Hematopoietic multipotent progenitor cell treated with erythropoietin and hydrocortisone succinate and interleukin-3 and kit ligand, for 8 days (in vitro differentiated cells): ENCODE results near the gene KCNF1.
A peak's percentile ranks its signal among the peaks of the same experiment; 100 is the strongest.

Experiments
- DNase-seq: peaks from one replicate; pipeline ENCODE4 v3.0.0-alpha.2; 2015

Gene KCNF1, protein sequence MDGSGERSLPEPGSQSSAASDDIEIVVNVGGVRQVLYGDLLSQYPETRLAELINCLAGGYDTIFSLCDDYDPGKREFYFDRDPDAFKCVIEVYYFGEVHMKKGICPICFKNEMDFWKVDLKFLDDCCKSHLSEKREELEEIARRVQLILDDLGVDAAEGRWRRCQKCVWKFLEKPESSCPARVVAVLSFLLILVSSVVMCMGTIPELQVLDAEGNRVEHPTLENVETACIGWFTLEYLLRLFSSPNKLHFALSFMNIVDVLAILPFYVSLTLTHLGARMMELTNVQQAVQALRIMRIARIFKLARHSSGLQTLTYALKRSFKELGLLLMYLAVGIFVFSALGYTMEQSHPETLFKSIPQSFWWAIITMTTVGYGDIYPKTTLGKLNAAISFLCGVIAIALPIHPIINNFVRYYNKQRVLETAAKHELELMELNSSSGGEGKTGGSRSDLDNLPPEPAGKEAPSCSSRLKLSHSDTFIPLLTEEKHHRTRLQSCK

DNA sequence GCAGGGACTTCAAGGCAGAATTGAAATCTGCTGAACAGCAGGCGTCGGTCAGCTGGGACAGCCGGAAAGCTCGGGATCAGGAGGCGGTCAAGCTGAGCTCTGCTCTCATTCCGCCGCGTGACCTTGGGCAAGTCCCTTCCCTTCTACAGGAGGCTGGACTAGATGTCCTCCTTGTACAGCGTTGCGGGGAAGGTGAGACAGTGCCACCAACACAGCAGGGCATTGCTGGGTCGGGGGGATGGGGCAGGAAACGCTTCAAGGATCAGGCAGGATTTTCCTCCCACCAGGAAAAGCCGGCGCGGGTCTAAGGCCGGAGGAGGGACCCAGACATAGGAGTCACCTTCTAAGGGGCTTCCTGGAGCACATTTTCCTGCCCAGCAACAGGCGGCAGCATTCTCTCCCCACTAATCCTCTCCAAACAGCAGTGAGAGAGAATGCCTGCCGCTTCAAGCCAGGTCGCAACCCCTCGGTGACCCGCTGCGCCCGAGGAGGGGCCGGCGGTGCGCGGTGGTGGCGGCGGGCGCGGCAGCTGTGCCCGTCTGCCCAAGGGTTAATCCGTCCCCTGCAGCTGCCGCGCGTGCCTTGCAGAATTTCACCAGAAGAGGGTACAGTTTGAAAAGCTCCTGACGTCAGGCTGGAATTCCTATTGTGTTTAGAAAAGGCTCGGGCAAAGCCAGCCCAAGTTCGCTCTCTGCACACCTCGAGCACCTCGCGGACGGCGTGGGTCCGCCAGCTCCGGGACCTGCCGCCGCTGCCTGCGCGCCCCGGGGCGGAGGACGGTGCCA lies at the start of gene KCNF1:
TSS of gene KCNF1 (plus strand) at position 644 of the 785 bp plus-strand sequence. CDS start 493 bp downstream, outside the sequence.
- no peak for DNase-seq

DNA sequence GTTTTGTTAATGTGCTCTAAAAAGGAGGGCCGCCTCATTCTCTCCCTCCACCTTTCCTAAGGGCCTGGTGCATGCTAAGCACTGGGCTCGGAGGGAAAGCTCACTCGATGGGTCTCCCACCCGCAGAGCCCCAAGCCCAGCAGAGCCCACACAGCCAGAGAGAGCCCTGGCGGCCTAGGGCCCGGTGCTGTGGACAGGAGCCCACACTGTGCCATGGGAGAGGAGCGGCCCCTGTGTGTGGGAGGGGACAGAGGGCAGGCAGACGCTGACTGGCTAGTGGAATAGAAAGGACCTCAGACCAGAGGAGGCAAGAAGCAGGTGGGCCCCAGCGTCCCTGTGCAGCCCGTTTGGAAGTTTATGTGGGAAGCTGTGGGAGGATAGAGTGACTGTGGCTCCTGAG lies 49.4 kb upstream of the KCNF1 start:
- DNase-seq = no peak

DNA sequence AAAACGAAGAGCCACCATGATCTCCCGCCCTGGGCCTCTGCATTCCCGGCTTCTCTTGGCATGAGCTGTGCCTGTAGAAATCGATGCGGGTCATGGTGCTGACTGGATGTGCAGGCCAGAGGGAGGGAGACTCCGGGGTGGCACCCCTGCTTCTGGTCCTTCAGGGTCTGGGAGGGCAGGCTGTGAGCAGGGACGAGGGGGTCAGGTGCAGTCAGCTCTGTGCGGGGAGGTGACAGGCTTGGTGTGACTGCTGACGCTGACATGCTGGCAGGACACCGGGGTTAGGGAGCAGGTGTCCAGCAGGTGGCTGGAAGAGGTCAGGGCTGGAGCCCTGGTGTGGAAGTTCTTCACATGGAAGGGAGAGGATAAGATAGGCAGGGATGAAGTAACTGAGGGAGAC lies 48.7 kb upstream of the KCNF1 start:
- DNase-seq = no peak

DNA sequence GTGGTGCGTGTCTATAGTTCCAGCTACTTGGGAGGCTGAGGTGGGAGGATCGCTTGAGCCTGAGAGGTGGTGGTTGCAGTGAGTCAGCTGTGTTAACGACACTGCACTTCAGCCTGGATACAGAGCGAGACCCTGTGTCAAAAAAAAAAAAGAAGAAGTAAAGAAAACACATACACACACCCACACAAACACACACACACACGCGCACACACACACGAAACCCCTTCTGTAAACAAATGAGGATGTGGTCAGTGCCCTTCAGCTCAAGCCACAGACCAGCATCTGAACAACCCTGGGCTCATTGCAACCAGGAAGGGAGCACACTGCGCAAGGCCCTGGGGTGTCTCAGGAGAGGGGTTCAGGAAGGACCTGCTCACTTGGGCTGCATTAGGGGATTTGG lies 47.9 kb upstream of the KCNF1 start:
- DNase-seq = peak; percentile 23

DNA sequence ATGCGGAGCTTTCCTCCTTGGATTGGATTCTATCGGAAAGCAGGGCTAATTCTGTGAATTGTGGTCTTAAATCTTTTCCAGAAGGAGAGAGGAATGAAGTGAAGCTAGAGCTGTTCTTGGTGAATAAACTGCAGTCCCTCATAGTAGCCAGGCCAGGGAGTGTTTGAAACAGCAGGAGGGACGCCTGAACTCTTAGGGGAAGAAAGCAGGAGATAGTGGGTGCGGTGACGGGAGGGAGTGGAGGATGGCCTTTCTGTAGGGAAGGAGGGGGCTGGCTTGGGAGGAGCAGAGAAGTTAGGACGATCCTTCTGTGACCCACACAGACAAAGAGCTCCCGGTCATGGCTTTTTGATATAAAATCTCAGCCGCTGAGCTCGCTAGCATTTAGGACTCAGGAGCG lies 47.5 kb upstream of the KCNF1 start:
- DNase-seq = no peak

DNA sequence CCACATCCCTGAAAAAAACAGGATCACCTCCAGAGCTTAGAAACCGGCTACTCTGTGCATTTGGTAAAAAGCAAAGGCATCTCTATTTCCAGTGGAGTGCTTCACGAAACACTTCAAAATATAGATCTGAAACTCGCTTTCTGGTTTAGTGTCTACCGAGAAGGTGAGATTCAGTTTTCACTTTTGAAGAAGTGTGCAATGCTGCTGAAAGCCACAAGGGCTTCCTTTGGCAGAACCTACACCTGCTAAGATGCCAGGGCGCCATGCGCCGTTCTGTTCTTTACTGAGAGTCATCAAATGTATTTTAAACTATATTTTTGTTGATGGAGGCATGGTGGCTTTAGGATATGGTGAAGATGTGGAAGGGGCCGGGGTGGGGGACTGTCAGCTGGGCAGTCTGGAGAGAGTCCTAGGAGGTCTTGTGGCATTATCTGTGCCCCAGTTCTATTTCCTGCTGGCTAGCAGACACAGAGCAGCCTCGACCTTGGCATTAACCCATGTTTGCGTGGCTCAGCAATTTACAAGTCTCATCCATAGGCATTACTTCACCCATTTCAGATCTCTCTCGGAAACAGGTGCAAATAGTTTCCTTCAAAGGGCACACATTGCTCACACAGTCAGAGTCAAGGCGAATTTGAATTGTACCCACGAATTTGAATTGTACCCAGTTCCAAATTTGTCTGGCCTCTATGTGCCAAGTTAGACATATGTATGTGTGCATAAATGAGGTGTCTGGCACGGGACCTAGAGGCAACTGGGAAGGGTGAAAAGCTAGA lies 46.7 kb upstream of the KCNF1 start:
- peak; percentile 8 for DNase-seq

DNA sequence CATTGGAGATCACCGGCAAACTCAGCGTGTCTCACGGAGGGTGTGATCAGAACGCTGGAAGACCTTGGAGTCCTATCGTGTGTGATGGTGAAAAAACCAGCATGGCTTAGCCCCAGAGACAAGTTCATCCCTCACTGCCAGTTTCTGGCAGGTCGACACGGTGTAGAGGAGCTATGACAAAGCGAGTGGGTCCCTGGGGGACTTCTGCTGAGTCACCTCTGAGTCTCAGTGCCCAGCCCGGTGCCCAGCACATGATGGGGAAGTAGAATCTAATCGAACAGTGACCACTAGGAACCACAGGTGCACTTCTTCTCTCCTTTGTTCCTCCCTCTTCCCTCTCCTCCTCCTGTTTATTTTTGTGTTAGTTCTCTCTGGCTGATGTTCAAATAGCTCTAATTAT lies 45.9 kb upstream of the KCNF1 start:
- DNase-seq = no peak

DNA sequence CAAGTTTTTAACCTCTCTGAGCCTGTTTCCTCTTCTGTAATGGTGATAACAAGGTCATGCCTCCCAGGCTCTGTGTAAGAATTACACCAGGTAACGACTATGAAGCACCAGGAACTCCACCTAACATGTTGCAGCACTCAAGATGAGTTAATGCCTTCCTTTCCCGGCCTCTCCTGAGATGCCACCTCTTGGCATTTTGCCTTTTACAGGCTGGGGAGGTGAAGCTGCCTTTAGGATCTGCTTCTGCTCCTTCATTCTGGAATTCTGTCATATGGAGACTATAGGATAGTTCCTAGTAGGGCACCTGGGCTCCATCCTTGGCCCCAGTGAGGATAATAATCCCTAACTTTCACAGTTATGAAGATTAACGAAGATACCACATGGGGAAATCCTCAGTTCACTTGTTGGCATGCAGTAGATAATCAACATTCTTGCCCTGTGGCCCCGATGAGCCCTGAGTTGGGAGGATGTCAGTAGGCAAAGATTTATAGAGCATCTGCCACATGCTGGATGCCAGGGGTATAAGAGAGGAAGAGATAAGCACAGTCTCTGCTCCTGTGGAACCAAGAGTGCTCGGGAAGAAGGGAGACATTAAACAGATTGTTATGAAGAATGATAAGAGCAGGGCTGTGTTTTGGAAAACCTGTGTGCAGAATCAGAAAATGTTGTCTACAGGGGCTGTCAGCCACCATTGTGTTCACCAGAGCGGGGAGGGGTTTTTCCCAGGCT lies 43.9 kb upstream of the KCNF1 start:
- no peak for DNase-seq

DNA sequence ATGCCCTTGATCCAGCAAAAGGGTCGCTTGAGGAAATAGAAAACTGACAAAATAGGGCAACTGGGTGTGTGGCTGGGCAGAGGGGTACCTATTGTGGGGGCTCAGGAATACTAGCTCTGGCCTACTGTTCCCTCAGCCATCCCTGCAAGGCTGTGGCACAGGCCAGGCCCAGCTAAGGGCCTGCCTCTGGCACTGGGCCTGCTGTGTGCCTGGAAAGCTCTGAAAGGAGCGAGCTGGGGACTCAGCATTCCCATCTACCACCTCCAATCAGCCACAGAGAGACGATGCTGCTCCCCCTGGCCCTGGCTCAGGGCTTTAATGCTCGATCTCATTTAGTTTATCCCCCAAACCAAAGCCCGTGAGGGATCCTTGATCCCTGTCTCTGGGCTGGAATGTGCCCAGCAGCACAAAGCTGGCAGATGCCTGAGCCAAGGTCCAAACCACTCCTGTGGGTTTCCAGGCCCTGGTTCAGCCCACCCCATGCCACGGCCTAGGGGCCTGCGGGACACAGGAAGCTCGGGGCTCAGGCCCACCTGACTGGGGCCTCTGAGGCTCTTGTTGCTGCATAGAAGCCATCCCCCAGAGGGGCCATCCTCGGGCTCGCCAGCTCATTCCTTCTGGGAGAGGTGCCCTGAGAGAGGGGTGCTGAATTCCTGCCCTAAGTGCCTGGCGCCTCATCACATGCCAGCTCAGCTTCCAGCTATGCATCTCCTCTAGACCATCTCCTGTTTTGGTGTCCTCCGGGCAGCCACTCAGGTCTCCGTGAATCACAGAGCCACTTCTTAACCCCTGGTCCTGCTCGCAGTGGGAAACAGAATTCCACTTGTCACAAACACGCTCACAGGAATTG lies 43.0 kb upstream of the KCNF1 start:
- DNase-seq = no peak

DNA sequence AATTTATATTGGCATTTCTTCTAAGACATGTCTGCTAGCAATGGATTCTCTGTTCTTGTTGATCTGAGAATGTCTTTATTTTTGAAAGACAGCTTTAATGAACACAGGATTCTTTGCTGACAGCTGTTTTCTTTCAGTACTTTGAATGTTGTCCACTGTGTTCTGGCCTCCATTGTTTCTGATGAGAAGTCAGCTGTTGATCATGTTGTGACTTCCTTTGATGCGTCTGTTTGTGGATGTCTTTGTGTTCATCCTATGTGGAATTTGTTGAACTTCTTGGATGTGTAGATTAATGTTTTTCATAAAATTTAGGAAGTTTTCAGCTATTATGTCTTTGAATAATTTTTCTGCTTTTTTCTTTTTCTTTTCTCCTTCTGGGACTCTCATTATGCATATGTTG lies 39.8 kb upstream of the KCNF1 start:
- DNase-seq = no peak

DNA sequence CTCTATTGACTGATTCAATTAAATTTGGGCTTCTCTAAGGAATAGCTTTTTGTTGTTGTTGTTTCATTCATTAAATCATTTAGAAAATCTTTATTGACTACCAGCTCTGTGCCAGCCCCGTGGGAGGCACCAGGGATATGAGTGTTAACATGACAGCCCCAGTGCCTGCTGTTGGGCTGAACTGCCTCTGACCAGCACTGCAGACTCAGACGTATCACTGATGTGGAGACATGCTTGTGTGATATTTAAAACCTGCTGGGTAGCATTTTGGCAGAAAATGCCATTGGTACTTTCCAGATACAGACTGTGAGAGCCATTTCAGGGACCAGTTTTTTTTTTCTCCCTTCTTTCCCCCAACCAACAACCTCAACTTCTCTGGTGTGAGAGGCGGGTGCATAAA lies 38.6 kb upstream of the KCNF1 start:
- DNase-seq = no peak

DNA sequence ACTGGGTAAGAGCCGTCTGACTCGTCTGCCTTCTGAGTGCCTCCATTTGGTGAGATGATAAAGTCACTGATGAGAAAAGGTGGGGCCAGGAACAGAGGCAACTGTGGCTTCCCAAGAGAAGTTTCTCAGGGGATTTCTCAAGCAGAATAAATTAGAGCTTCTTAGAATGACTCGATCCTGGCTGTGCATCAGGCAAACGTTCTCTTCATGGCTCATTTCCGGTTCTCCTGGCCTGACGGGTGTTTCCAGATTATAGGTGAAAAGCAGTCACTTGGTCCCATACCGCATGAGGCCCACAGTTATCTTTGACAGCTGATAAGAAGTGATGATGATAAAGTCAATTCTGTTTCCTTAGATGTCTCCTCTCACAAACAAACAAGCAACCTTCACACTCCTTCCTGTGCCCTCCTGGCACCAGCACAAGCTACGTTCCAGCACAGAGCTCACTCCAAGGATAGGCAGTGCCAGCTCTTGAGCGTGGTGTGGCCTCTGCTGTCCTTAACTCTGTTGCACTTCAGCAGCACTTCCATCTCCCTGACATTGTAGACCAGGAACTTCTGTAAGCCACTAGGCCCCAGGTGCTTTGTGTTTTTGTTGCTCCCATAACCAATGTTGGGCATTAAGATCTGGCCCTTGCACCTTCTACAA lies 37.8 kb upstream of the KCNF1 start:
- no peak for DNase-seq

DNA sequence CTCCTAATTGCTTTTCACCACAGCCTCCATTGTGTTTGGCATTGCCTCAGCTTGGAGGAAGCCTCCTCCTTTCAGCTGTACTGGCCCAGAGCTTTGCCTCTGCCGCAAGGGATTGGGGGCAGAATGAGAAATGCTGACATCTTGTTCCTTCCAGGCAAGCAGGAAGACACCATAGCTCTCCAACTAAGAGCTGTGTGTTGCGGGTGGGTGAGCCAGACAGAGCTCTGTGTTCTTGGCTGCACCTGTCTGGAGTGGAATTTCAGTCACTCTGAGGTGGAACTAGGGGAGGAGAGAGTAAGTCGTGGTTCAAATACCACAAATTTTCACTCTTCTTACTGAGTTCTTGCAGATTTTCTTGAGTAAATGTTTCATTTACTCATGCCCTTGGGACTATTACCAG lies 36.6 kb upstream of the KCNF1 start:
- no peak for DNase-seq

DNA sequence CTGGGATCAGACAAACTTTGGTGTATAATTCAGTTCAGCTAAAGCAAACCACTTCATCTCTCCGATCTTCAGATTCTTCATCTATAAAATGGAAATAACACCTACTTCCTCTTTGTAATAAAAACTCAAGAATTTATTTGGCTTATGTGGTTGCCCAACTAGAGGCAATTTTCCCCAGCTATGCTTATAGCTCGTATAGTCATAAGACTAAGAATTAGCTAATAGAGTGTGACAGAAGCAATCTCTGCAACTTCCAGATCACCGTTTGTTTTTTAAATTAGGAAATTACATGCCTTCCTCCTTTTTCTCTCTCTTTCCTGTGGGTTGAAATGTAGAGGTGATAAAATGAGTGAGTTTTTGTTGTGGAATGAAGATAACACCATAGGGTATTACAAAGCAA lies 35.3 kb upstream of the KCNF1 start:
- no peak for DNase-seq

DNA sequence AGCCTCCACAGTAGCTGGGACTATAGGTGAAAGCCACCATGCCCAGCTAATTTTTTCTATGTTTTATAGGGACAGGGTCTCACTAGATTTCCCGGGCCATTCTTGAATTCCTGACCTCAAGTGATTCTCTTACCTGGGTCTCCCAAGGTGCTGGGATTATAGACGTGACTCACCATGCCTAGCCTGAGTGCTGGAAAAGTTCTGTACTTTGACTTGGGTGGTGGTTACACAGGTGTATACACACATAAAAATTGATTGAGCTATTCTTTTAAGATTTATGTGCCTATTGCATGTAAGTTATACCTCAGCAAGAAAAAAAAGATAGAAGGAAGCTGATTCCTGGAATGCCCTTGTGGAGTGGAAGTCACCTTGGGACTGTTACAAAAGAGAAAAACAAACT lies 34.8 kb upstream of the KCNF1 start:
- no peak for DNase-seq

DNA sequence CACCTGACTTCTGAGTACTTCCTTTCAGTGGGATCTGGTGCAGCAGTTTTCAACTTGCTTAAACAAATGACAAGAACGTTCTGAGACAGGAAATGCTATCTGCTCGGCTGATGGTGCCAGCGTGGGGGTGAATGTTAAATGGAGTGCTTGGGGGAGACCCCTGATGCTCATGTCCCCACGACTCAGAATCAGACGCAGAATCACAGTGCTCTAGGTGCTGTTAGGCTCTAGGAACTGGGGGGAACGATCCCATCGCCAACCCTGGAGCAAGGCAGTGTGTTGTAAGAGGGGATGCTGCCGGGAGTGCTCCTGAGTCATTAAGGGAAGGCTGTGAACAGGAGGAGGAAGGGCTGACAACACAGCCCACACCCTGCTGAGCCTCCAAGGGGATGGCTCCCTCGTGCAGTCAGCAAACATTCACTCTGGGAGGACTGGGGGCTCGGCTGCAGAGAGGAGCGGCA lies 34.1 kb upstream of the KCNF1 start:
- no peak for DNase-seq

DNA sequence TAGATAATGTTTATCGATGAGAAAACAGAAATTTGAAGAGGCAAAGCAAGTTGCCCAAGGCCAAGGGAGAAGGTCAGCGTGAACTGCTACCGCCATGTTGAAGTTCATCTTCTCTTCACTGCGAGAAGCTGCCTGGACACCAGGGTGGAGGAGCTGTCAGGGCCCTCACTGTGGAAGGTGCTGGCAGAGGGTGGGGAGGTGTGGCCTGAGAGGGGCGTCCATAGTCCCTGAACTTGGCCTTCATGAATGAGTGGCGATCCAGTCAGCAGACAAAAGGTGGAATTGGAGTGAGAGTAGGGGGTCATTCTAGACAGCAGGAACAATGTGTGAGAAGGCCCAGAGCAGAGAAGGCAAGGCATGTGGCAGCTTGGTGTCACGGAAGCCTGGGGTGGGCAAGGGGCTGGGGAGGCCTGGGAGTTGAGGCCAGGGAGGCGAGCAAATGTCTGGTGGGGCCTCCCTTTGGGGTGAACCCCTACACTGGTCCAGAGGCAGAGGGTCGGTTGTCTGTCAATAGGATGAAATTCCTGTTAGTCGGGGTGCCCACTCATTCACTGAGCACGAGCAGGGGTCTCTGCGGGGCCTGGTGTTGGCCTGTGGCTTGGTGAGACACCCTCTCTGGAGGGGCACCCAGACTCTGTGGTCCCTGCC lies 33.3 kb upstream of the KCNF1 start:
- no peak for DNase-seq

DNA sequence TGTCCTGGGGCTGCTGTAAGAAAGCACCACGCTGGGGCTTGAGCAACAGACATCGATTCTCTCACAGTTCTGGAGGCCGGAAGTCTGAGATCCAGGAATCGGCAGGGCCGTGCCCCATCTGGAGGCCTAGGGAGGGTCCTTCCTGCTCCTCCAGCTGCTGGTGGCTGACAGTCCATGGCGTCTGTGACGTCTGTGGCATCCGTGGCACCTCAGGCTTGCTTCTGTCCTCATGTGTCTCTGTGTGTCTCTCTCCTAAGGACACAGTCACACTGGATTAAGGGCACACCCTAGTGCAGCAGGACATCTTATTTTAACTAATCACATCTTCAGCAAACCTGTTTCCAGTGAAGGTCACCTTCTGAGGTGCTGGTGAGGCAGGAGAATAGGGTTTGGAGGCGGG lies 32.6 kb upstream of the KCNF1 start:
- DNase-seq = no peak

DNA sequence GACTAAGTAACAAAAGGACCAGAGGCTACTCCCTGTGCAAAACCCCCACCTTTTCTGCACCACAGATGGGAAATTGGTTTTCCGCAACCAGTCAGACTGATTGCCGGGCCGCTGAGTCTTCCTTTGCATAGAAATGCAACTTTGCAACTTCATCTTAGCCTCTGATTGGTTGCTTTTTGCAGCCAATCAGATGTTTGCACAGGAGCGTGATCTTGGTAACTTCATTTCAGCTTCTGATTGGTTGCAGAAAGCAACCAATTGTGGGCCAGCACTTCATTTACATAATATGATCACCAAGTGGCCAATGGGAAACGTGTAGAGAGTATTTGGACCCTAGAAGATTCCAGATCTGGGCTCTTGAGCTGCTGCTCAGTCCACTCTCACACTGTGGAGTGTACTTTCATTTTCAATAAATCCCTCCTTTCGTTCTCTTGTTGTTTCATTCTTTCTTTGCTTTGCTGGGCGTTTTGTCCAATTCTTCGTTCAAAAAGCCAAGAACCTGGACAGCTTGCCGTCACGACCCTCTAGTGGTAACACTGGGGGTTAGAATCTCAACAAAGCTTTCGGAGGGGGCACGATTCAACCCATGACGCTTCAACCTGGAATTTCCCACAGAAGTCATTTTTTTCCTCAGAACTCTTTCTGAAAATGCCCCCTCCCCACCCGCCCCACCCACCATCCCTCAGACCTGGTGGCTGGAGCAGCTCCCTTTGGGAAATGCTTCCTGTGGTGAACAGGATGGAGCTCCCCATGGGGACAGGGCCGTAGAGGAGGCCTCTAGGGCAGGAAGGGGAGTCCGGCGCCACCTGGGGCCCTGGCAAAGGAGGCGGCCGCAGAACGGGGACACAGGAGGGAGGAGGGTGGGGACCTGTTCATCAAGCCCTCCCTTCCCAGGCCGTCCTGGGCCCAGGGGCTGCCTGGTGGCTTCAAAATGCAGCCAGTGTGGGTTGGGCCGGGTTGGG lies 31.8 kb upstream of the KCNF1 start:
- DNase-seq = no peak
